Stimulated activated naive B cell treated with anti-CD40 and anti-IgM and Interleukin-4, amounts not matched to agents 10 μg/mL and 1 μg/mL and 100 μg/mL, for 72 hours (primary cell): ENCODE measurements around the gene RARB.
A peak's percentile ranks its signal among the peaks of the same experiment; 100 is the strongest.

Source experiments
- ATAC-seq, 2 donors: fragments of 150-1000 bp; cut with Tn5 transposase; replicated peaks; 2 replicates each; pipeline ENCODE4 v1.10.0; 2021; ENCODE audit warnings: moderate library complexity in 1 of 2
- DNase-seq: peaks from one replicate; pipeline ENCODE4 v3.0.0; 2021
- H3K27ac Mint-ChIP-seq: one replicate; pipeline ENCODE4 v1.8.0; 2022; ENCODE audit warnings: mild to moderate bottlenecking, mixed read lengths
- H3K27me3 Mint-ChIP-seq, 2 donors: one replicate each; pipeline ENCODE4 v1.8.0; 2022; ENCODE audit warnings: mixed read lengths in 2 of 2
- H3K36me3 Mint-ChIP-seq, 2 donors: one replicate each; pipeline ENCODE4 v1.8.0; 2022; ENCODE audit warnings: mixed read lengths in 2 of 2, mild to moderate bottlenecking in 1 of 2
- H3K4me1 Mint-ChIP-seq, 2 donors: one replicate each; pipeline ENCODE4 v1.8.0; 2022; ENCODE audit warnings: mixed read lengths in 2 of 2, mild to moderate bottlenecking in 1 of 2
- H3K4me3 Mint-ChIP-seq, 2 donors: one replicate each; pipeline ENCODE4 v1.8.0; 2022; ENCODE audit warnings: mild to moderate bottlenecking in 2 of 2, mixed read lengths in 2 of 2, moderate library complexity in 1 of 2
- H3K9me3 Mint-ChIP-seq, 2 donors: one replicate each; pipeline ENCODE4 v1.8.0; 2022; ENCODE audit warnings: mixed read lengths in 2 of 2, mild to moderate bottlenecking in 1 of 2

The RARB gene

DNA sequence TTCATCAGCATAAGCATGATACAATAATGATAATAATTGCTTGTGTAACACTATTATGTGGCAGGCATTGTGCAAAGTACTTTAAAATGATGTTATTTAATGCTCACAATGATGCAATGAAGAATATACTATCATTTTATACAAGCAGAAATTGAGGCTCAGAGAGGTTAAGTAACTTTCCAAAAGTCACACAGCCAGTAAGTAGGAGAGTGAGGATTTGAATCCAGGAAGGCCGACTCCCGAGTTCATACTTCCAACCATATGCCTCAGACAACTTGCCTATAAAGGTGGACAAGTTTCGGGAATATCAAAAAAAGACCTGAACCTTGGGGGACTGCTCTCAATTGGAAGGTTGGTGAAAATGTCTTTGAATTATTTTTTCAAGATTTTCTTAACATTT lies 19.9 kb downstream of the RARB start:
- H3K4me1 Mint-ChIP-seq = no peaks in the 10 kb centered on the region
- H3K36me3 Mint-ChIP-seq = no peaks in the 10 kb centered on the region
- ATAC-seq (no peak), DNase-seq (no peak)
- no peaks in the 10 kb centered on the region for H3K9me3 Mint-ChIP-seq
- no peaks in the 10 kb centered on the region for H3K27me3 Mint-ChIP-seq
- H3K27ac Mint-ChIP-seq = no peak overlapping the region
- no peak overlapping the region for H3K4me3 Mint-ChIP-seq

DNA sequence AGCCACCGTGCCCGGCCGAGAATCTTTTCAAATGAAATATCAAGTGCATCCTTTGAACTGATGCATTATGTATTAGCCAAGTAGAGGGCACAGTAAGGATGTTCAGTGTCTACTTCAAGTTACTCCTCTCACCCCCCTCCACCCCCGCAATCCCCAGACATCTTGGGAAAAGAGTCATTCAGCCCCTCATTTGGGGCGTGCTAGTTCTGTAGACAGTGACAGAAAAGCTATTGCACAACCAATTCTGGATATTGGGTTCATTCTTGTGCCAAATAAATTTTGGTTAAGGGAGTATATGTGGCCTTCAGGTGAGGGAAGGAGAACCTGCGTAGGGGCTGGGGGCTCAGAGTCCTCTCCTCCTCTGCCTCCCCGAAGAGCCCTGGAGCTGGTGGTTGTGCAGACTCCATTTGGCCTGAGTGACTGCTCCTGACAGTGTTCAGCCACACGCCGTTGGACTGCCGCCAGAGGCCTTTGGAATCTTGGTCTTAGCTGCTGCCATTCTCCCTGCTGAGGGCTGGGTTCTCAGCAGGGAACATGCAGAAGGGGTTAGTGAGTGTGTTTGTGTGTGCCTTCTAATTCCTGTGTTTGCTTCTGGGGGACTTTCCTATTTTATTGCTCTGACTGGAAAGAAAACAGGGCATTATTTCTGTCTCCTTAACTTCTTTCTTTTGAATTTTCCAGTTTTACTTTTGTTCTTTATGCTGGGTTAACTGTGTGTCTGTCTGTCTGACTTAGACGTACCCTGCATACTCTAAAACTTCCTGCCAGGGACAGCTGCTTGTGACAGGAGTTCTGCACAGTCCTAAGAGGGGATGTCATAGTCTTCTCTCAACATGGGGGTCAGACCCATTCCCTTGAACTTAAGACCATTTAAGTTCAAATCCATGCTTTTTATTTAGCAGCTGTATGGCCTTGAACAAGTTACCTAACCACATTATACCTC lies 21.0 kb downstream of the RARB start:
- DNase-seq (no peak), ATAC-seq (no peak)
- H3K4me3 Mint-ChIP-seq = no peak overlapping the region
- H3K27ac Mint-ChIP-seq = no peak overlapping the region
- H3K36me3 Mint-ChIP-seq = no peaks in the 10 kb centered on the region
- H3K9me3 Mint-ChIP-seq = no peaks in the 10 kb centered on the region
- no peaks in the 10 kb centered on the region for H3K4me1 Mint-ChIP-seq
- no peaks in the 10 kb centered on the region for H3K27me3 Mint-ChIP-seq

DNA sequence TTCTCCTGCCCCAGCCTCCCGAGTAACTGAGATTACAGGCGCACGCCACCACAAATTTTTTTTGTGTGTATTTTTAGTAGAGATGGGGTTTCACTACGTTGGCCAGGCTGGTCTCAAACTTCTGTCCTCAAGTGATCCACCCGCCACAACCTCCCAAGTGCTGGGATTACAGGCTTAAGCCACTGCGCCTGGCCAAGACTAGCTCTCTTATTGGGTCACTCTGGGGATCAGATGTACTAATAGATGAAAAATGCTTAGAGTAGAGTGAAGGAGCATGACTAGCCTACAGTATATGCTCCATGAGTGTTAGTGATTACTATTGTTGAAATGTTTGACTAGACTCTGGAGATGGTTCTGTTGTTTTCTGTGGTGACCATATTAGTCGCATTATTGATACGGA lies 21.8 kb downstream of the RARB start:
- no peaks in the 10 kb centered on the region for H3K36me3 Mint-ChIP-seq
- H3K27me3 Mint-ChIP-seq = no peaks in the 10 kb centered on the region
- DNase-seq (no peak), ATAC-seq (no peak)
- no peaks in the 10 kb centered on the region for H3K4me1 Mint-ChIP-seq
- H3K4me3 Mint-ChIP-seq = no peak overlapping the region
- H3K9me3 Mint-ChIP-seq = no peaks in the 10 kb centered on the region
- H3K27ac Mint-ChIP-seq = no peak overlapping the region

DNA sequence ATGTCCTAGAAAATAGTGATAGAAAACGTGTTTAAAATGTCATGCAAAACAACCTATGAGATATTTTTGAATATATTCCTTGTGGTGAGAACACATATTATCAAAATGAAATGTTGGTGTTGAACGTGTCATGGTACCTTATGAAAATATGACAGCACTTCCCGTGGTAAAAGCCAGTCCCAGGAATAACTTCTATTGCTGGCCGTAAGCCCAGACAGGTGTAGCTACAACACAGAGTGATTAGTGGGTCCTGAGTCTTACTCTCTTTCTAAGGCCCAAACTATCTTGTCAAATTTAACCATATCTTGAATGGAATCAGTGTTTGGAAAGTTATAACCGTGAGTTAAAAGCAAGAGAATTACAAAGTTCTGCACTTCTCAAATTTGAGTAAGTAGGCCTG lies 24.1 kb downstream of the RARB start:
- H3K4me1 Mint-ChIP-seq = no peaks in the 10 kb centered on the region
- DNase-seq (no peak), ATAC-seq (no peak)
- no peaks in the 10 kb centered on the region for H3K36me3 Mint-ChIP-seq
- H3K4me3 Mint-ChIP-seq = no peak overlapping the region
- no peak overlapping the region for H3K27ac Mint-ChIP-seq
- no peaks in the 10 kb centered on the region for H3K9me3 Mint-ChIP-seq
- H3K27me3 Mint-ChIP-seq = no peaks in the 10 kb centered on the region

DNA sequence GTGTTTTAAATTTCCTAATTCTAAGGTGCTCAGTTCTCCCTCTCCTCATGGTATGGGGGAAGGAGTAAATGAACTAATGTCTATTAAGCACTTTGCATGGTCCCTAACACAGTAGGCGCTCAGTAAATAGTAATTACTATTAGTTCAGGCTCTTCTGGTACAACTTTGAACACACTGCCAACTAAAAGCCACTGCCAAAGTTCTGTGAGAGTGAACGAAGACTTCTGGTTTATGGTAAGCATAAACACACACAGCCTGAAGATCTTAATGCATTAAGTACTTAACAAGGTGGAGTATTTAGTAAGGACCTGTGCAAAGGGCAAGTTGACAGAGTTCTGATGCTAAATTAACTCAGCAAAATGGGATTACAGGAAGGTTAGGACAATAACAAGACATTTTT lies 24.7 kb downstream of the RARB start:
- no peaks in the 10 kb centered on the region for H3K4me1 Mint-ChIP-seq
- H3K9me3 Mint-ChIP-seq = no peaks in the 10 kb centered on the region
- no peak overlapping the region for H3K4me3 Mint-ChIP-seq
- ATAC-seq (no peak), DNase-seq (no peak)
- H3K36me3 Mint-ChIP-seq = no peaks in the 10 kb centered on the region
- H3K27ac Mint-ChIP-seq = no peak overlapping the region
- no peaks in the 10 kb centered on the region for H3K27me3 Mint-ChIP-seq

DNA sequence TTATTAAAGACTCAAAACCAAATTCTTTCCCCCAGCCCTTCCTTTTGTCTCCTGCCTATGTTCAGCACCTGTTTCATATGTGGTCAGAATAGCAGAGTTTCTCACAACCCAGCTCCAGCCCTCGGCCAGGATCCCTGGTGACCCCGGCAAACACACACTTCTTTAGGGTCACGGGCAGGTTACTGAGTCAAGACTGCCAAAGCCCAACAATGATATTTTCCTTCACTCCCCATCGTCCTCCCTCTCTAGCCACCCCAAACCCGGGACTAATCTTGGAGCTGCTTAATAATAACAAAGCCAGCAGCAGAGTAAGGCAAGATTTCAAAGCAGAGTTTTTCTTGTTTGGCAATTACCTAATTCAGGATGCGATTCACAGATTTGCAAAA lies 25.5 kb downstream of the RARB start:
- Mint-ChIP-seq H3K4me3 (no peak overlapping the region), H3K4me1 (no peaks in the 10 kb centered on the region), H3K36me3 (no peaks in the 10 kb centered on the region), H3K27me3 (no peaks in the 10 kb centered on the region), H3K27ac (no peak overlapping the region), H3K9me3 (no peaks in the 10 kb centered on the region)
- ATAC-seq = no peak
- no peak for DNase-seq

DNA sequence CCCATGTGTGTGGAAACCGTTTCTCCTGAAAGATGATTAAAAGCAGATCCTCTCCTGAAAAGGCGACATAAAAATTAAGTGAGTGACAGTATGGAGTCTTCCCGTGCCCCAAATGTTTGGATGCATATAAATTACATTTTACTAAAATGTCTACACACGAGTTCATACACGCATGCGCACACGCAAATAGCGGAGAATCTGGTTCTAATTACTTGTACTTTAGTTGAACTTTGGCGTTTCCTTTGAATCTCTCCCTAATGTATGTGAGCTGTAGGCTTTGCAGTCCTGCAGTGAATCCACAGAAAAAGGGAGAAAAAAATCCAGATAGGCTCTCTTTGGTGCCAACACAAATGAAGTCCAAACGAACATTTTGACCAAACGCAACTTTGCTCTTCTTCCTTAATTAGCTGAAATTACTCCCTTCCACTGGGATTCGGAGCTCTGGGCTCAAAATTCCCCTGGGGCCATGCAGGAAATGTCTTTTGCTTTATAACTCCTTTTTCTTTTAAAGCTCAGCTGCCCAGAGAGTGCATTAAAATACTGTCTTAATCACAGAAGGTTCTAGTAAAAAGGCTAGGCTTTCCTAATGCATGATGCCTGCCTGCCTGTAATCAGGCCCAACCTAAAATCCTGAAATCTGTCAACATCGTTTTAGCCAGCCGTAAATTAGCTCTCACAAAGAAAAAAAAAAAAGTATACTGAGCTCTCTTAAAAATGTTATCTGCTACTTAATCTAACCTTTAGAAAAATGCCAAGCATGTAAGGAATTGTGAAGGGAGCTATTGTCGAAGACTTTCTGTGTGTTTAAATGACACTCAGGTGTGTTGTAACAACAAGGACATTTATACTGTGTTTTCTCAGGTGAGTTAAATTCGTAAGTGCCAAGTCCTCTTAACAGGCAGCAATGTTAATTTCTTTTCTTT lies 26.2 kb downstream of the RARB start:
- Mint-ChIP-seq H3K4me1 (no peaks in the 10 kb centered on the region), H3K9me3 (peaks cover 0 to under 1% of the 10 kb centered on the region in 2 donors), H3K4me3 (no peak overlapping the region), H3K36me3 (no peaks in the 10 kb centered on the region), H3K27me3 (peaks cover 0 to 2% of the 10 kb centered on the region in 2 donors), H3K27ac (no peak overlapping the region)
- DNase-seq (no peak), ATAC-seq (no peak)

DNA sequence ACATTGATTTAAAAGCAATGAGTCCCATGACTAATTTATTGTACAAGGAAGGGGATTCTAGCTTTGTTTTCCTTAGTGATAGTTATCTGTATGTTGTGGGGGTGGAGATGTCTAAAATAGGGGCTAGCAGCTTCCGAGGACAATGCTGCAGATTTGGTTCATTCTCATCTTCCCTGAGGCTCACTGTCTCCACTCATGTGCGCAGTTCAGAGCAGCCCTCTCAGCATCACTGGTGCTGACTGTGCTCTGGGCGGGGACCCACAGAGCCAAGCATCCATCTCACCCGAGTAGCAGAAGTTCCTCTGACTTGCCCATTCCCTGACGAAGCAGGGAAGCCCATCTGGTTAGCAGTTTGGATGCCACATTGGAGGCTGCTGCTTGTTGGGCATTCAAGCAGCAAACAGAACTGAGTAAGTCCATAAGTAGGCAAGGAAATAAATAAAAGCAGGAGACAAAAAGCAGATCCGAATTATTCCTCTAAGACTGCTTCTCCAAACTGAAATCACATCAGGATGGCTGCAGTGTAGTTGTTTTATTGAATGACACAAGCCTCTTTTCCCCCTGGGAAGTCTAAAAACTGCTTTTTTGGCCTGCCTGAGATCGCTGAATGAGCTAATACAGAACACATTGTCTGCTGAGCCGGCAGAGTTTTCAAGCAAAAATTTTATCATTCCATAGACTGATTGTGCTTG lies 27.5 kb downstream of the RARB start:
- Mint-ChIP-seq H3K27me3 (peaks cover 0 to 5% of the 10 kb centered on the region in 2 donors), H3K27ac (no peak overlapping the region), H3K4me1 (peaks cover 0 to 1% of the 10 kb centered on the region in 2 donors), H3K36me3 (no peaks in the 10 kb centered on the region), H3K4me3 (no peak overlapping the region), H3K9me3 (peaks cover 0 to 4% of the 10 kb centered on the region in 2 donors)
- DNase-seq (no peak), ATAC-seq (no peak)

DNA sequence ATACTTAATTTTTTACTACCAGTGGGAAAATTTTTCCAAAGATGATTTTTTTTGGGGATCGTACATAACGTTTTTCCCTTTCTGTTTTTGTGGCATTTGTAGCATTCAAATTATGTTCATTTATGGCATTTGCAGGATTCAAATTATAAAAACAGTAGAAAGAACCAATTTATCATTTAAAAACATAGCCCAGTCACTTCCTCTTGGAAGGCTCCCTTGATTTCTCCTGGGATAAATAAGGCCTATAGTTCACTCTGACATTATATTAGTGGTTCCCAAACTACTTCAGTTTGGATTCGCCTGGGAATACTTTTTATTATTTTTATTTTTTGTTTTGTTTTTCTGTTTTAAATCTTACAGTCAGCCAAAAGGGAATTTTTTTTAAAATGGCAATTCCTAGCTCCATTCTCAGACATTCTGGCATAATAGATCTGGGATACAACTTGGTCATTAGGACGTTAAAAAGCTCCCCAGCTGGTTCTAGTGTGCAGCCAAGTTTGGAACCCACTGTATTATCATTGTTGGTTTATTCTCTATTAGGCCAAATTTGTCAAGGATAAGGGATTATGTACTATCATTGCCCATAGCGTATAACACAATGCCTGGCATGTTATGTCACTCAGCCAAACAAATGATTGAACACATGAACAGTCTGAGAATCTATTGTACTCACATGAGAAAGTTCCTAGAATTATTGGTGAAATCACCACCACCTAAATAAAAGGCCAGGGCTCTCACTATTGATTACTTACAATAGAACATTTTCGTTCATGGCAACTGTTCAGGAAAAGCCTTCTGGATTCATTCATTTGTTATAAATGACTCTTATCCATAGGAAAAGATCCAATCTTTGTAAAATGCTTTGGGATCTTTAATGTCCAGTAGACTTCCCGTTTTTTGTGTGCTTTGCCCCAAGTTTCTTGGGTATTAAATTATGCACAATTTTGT lies 28.9 kb downstream of the RARB start:
- Mint-ChIP-seq H3K27ac (no peak overlapping the region), H3K4me1 (peaks cover 0 to 3% of the 10 kb centered on the region in 2 donors), H3K4me3 (no peak overlapping the region), H3K36me3 (no peaks in the 10 kb centered on the region), H3K27me3 (peaks cover 0 to 5% of the 10 kb centered on the region in 2 donors), H3K9me3 (peaks cover 0 to 4% of the 10 kb centered on the region in 2 donors)
- no peak for DNase-seq
- no peak for ATAC-seq

DNA sequence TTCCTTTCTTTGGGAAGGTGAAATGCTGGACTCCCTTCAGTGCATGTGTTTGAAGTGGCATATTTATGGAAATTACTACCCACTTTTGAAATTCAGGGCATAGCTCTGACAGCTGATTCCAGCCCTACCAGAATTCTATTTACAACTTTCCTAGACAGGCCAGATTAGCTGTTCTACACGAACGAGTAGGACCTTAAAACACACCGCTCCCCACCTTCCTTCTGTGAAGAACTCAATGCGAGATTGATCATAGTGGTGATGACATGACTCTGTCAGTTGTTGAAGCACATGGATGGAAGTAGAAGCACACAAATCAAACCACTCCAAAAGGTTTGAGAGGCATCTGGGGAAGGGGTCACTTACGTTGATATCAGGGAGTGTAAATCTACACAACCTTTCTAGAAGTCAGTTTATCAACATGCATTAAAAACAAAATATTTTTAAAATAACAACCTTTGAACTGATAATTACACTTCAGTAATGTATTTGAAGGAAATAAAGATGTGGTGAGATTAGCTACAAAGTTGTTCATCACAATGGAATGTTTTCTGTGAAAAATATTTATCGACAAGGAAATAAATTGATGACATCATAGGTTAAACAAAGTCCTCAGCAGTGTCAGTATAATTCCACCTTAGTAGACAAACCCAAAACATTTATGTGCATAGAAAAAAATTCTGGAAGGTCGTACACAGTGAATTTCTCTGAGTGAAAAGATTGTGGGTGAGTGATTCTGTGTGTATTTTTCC lies 29.8 kb downstream of the RARB start:
- ATAC-seq = no peak
- no peak overlapping the region for H3K27ac Mint-ChIP-seq
- peaks cover 0 to 3% of the 10 kb centered on the region in 2 donors for H3K4me1 Mint-ChIP-seq
- H3K36me3 Mint-ChIP-seq = no peaks in the 10 kb centered on the region
- no peak for DNase-seq
- H3K4me3 Mint-ChIP-seq = no peak overlapping the region
- peaks cover 0 to 5% of the 10 kb centered on the region in 2 donors for H3K27me3 Mint-ChIP-seq
- peaks cover 0 to 4% of the 10 kb centered on the region in 2 donors for H3K9me3 Mint-ChIP-seq

DNA sequence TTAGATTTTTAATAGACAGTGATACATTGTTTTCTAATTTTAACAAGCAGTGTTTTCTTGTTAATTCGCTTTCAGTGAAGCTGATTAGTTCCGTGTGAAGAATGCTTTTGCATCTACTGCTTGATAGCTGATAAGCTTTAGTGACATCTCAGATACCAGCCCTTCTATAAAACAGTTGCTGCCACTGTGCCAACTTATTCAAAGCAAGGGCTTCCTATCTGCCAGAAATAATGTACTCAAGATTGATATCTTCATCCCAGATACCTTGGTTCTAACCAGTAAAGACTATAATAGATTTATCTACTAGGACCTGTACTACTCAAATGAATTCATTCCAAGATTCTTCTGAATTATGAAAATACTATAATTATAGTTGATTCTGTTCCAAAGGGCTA lies 30.4 kb downstream of the RARB start:
- ATAC-seq (no peak), DNase-seq (no peak)
- Mint-ChIP-seq H3K4me3 (no peak overlapping the region), H3K36me3 (no peaks in the 10 kb centered on the region), H3K4me1 (peaks cover 0 to 3% of the 10 kb centered on the region in 2 donors), H3K9me3 (peaks cover 0 to 4% of the 10 kb centered on the region in 2 donors), H3K27me3 (peaks cover 0 to 5% of the 10 kb centered on the region in 2 donors), H3K27ac (no peak overlapping the region)

DNA sequence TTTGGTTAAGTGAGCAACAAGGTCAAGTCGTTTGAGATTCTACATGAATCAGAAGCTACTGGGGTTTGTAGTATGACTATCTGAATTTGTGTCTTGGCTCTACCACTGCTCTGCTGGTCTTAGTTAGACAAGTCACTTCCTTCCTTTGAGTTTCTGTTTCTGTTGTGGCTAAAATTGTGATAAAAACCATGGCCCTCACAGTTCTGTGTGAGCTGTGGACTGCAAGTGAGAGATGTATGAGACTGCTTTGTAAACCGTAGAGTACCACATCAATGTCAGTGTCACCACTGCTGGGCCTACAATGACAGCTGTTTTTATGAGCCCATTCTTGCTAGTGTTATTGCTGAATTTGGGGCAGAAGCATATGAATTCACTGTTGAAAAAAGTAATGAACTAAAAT lies 32.7 kb downstream of the RARB start:
- Mint-ChIP-seq H3K27me3 (peaks cover 0 to 5% of the 10 kb centered on the region in 2 donors), H3K36me3 (no peaks in the 10 kb centered on the region), H3K27ac (no peak overlapping the region), H3K4me1 (peaks cover 0 to 3% of the 10 kb centered on the region in 2 donors), H3K4me3 (no peak overlapping the region), H3K9me3 (peaks cover 0 to 4% of the 10 kb centered on the region in 2 donors)
- DNase-seq (no peak), ATAC-seq (peak; percentile 52 to 56)

DNA sequence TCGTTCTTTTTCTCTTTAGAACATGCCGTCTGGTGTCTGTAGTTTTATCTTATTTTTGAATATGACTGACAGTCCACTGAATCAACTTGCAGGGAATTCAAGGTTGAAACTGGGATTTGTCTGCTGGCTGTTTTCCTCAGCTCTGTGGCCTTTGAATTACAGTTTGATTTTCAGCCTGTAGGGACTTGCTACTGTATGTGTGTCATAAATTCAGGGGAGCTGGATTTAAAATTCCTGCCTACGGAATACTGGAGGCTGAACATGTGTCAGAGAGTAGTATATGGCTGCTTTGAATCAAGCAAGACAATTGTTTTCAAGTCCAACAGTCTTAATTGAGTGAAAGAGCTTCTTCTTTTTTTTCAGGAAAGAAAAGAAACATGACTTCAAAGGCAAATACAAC lies 33.9 kb downstream of the RARB start:
- DNase-seq (no peak), ATAC-seq (no peak)
- peaks cover 0 to 5% of the 10 kb centered on the region in 2 donors for H3K27me3 Mint-ChIP-seq
- H3K27ac Mint-ChIP-seq = no peak overlapping the region
- no peak overlapping the region for H3K4me3 Mint-ChIP-seq
- H3K9me3 Mint-ChIP-seq = peaks cover 0 to 4% of the 10 kb centered on the region in 2 donors
- peaks cover 0 to 3% of the 10 kb centered on the region in 2 donors for H3K4me1 Mint-ChIP-seq
- no peaks in the 10 kb centered on the region for H3K36me3 Mint-ChIP-seq
